ENCODE results near the gene GRAMD1B. TPM values are rescaled to one million over a fixed set of nuclear protein-coding genes. Genes with fewer than 3 reads are reported as not detected.

Gene GRAMD1B
- total and polyA plus RNA-seq, 2 experiments from 2014 or later = 15.5 to 81.5 TPM

GRCh38 chr11:123650901-123651300, 220.8 kb downstream of the GRAMD1B start:
- Histone ChIP-seq H3K27me3 (peaks cover 34% of the 10 kb centered on the region), H3K9me3 (ENCODE audit: low read depth) (no peaks in the 10 kb centered on the region), H3K4me3 (no peak overlapping the region), H3K36me3 (no peaks in the 10 kb centered on the region), H3K4me1 (ENCODE audit: low read depth) (no peaks in the 10 kb centered on the region), H3K27ac (no peak overlapping the region)
- no peak for TF ChIP-seq CTCF (IDR thresholded peaks at IDR 0.05; ENCODE audit: low read depth, low read length)
- no peak for DNase-seq (ENCODE audit: low read depth in 1 of 2, low spot score in 1 of 2)

- TF ChIP-seq CTCF (IDR thresholded peaks at IDR 0.05; ENCODE audit: low read depth, low read length) = no peak
- Histone ChIP-seq H3K4me3 (no peak overlapping the region), H3K4me1 (ENCODE audit: low read depth) (no peaks in the 10 kb centered on the region), H3K36me3 (no peaks in the 10 kb centered on the region), H3K9me3 (ENCODE audit: low read depth) (no peaks in the 10 kb centered on the region), H3K27ac (no peak overlapping the region), H3K27me3 (peaks cover 43% of the 10 kb centered on the region)
- no peak for DNase-seq (ENCODE audit: low read depth in 1 of 2, low spot score in 1 of 2)
Measured at GRCh38 chr11:123652599-123652998, 222.5 kb downstream of the GRAMD1B start.

GRCh38 chr11:123653483-123653826, 223.4 kb downstream of the GRAMD1B start:
- no peak for TF ChIP-seq CTCF (IDR thresholded peaks at IDR 0.05; ENCODE audit: low read depth, low read length)
- H3K27me3 ChIP-seq = peaks cover 46% of the 10 kb centered on the region
- no peaks in the 10 kb centered on the region for H3K4me1 ChIP-seq (ENCODE audit: low read depth)
- no peak for DNase-seq (ENCODE audit: low read depth in 1 of 2, low spot score in 1 of 2)
- peak overlapping the region; percentile 51 for H3K4me3 ChIP-seq
- H3K27ac ChIP-seq = no peak overlapping the region
- no peaks in the 10 kb centered on the region for H3K9me3 ChIP-seq (ENCODE audit: low read depth)
- H3K36me3 ChIP-seq = no peaks in the 10 kb centered on the region

- Histone ChIP-seq H3K27ac (no peak overlapping the region), H3K4me3 (peak overlapping the region; percentile 51), H3K27me3 (peaks cover 43% of the 10 kb centered on the region), H3K36me3 (no peaks in the 10 kb centered on the region), H3K9me3 (ENCODE audit: low read depth) (no peaks in the 10 kb centered on the region), H3K4me1 (ENCODE audit: low read depth) (no peaks in the 10 kb centered on the region)
- peak; percentile 51 to 85 for DNase-seq (ENCODE audit: low read depth in 1 of 2, low spot score in 1 of 2)
- TF ChIP-seq CTCF (IDR thresholded peaks at IDR 0.05; ENCODE audit: low read depth, low read length) = peak; percentile 23
Measured at GRCh38 chr11:123653827-123654565, 223.9 kb downstream of the GRAMD1B start.

- peaks cover 40% of the 10 kb centered on the region for H3K27me3 ChIP-seq
- DNase-seq (ENCODE audit: low read depth in 1 of 2, low spot score in 1 of 2) = peak; percentile 71 to 90
- no peaks in the 10 kb centered on the region for H3K4me1 ChIP-seq (ENCODE audit: low read depth)
- H3K4me3 ChIP-seq = peak within 1 kb of the TSS; percentile 51
- no peaks in the 10 kb centered on the region for H3K36me3 ChIP-seq
- H3K27ac ChIP-seq = no peak within 1 kb of the TSS
- no peak for TF ChIP-seq CTCF (IDR thresholded peaks at IDR 0.05; ENCODE audit: low read depth, low read length)
- no peaks in the 10 kb centered on the region for H3K9me3 ChIP-seq (ENCODE audit: low read depth)
Measured at GRCh38 chr11:123654566-123655081, 224.6 kb downstream of the GRAMD1B start, which contains the start of gene SCN3B. Gene SCN3B, minus strand, starts transcription at chr11:123654624. Its CDS starts 823 bp downstream, at chr11:123653801.

Data from cardiac muscle cell (in vitro differentiated cells and primary cell).